Progenitor cell of endocrine pancreas (in vitro differentiated cells): ENCODE results near the gene TAF1B. TPM values are rescaled to one million over a fixed set of nuclear protein-coding genes. Genes with fewer than 3 reads are reported as not detected.
"Not testable (repeated sequence)": the region's sequence is repeated elsewhere in the genome, so short reads cannot be mapped to it uniquely, and the experiment has no call there.

Experiments
- DNase-seq: peaks from one replicate; pipeline ENCODE4 v3.0.0; 2021; ENCODE audit warnings: low spot score; ENCODE audit not compliant: unreplicated experiment
- H3K27ac Mint-ChIP-seq: 2 replicates; pipeline ENCODE4 v1.8.0; 2021; ENCODE audit warnings: mild to moderate bottlenecking, moderate library complexity, mixed read lengths
- H3K27me3 Mint-ChIP-seq: 2 replicates; pipeline ENCODE4 v1.8.0; 2021; ENCODE audit warnings: mixed read lengths
- H3K36me3 Mint-ChIP-seq: 2 replicates; pipeline ENCODE4 v1.8.0; 2022; ENCODE audit warnings: mixed read lengths; ENCODE audit not compliant: insufficient read depth
- H3K4me1 Mint-ChIP-seq: 2 replicates; pipeline ENCODE4 v1.8.0; 2021; ENCODE audit warnings: low read depth, mixed read lengths
- H3K4me3 Mint-ChIP-seq: 2 replicates; pipeline ENCODE4 v1.8.0; 2021; ENCODE audit warnings: low read depth, mild to moderate bottlenecking, moderate library complexity, mixed read lengths
- H3K9me3 Mint-ChIP-seq: 2 replicates; pipeline ENCODE4 v1.8.0; 2021; ENCODE audit warnings: low read depth, mixed read lengths
- total RNA-seq: library from RNA; stranded (reverse); gene quantifications from 2 replicates; pipeline ENCODE4 v1.2.1, GENCODE V29; 2021
- TF ChIP-seq, protein P1 (sequence below): fragments of 200-600 bp; sonication (generic); IDR thresholded peaks from one replicate; pipeline ENCODE4 v1.5.0; 2021; ENCODE audit warnings: antibody characterized with exemption, mild to moderate bottlenecking; ENCODE audit not compliant: unreplicated experiment

Gene TAF1B
- total RNA-seq, 1 donor from 2014 or later = 30.5 TPM

DNA sequence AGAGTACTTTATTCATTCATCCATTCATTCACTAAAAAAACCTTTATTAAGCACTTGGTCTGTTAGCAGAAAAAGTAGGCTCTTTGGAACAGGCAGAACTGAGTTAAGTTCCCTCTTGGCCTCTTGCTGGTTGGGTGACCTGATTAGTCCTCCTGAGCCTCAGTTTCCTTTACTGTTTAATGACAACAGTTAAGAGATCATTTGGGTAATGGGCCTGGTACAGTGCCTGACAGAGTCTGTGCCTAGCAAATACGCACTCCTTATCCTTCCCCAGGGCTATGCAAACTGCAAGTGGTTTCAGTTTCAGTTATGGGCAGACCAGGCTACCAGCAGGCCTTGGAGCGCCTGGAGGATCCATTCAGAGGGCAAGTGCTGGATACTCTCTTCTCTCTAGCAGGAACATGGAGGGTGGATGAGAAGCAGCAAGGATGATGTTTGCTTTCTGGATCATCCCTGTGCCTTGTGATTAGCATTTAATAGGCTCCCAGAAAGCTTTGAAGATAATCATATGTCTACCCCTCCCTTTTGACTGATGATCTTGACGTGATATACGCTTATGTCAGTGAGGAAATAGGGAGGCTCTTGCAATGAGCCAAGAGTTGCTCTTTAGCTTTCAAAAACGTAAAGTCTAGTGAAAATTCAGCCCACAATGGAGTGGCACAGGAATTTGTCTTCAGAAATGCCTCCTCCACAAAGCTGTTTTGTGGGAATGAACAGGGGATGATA, 12.4 kb upstream of the TAF1B start:
- no peak for DNase-seq
- H3K27ac Mint-ChIP-seq = peak overlapping the region; percentile 42
- peaks cover 10% of the 10 kb centered on the region for H3K4me1 Mint-ChIP-seq
- TF ChIP-seq, protein P1, sequence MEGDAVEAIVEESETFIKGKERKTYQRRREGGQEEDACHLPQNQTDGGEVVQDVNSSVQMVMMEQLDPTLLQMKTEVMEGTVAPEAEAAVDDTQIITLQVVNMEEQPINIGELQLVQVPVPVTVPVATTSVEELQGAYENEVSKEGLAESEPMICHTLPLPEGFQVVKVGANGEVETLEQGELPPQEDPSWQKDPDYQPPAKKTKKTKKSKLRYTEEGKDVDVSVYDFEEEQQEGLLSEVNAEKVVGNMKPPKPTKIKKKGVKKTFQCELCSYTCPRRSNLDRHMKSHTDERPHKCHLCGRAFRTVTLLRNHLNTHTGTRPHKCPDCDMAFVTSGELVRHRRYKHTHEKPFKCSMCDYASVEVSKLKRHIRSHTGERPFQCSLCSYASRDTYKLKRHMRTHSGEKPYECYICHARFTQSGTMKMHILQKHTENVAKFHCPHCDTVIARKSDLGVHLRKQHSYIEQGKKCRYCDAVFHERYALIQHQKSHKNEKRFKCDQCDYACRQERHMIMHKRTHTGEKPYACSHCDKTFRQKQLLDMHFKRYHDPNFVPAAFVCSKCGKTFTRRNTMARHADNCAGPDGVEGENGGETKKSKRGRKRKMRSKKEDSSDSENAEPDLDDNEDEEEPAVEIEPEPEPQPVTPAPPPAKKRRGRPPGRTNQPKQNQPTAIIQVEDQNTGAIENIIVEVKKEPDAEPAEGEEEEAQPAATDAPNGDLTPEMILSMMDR = no peak
- H3K9me3 Mint-ChIP-seq = no peaks in the 10 kb centered on the region
- H3K36me3 Mint-ChIP-seq = no peaks in the 10 kb centered on the region
- no peaks in the 10 kb centered on the region for H3K27me3 Mint-ChIP-seq
- no peak overlapping the region for H3K4me3 Mint-ChIP-seq

DNA sequence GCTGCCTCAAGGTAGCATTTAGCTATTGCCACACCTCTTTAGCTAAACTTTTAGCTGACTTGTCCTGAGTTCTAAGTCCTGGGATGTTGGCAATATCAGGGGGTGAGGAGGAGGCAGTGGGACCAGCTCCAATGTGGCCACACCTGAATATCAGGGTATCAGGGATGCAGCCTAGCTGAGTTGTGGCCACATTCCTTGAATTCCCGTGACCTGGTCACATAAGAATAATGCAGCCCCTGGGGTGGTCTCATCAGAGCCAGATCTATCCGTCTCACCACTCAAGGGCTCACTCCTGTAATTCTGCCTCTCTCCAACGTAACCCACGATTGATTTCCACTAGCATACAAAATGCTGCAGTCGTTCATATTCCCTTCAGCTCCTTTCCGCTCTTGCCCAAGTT, 11.6 kb upstream of the TAF1B start:
- peaks cover 10% of the 10 kb centered on the region for H3K4me1 Mint-ChIP-seq
- TF ChIP-seq, protein P1 = no peak
- no peak for DNase-seq
- no peak overlapping the region for H3K27ac Mint-ChIP-seq
- H3K4me3 Mint-ChIP-seq = no peak overlapping the region
- H3K36me3 Mint-ChIP-seq = no peaks in the 10 kb centered on the region
- H3K27me3 Mint-ChIP-seq = no peaks in the 10 kb centered on the region
- no peaks in the 10 kb centered on the region for H3K9me3 Mint-ChIP-seq

DNA sequence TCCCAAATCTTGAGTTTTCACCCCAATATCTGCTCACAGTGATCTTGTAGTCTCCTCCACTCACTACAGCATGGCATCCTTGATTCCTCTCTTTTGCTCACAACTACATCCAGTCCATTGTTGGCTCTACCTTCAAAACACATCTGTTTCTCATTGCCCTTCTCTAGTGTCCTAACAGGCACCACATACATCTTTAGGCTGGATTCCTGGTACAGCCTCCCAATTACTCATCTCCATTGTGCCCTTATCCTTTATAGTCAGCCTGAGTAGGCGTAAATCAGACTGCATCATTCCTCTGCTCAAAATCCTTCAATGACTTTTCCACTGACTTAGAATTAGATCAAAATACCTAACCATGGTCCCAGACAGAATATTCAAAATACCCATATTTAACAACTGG, 10.7 kb upstream of the TAF1B start:
- Mint-ChIP-seq H3K4me1 (peaks cover 11% of the 10 kb centered on the region), H3K9me3 (no peaks in the 10 kb centered on the region), H3K27me3 (no peaks in the 10 kb centered on the region), H3K4me3 (no peak overlapping the region), H3K36me3 (no peaks in the 10 kb centered on the region), H3K27ac (no peak overlapping the region)
- DNase-seq = no peak
- TF ChIP-seq, protein P1 = no peak

DNA sequence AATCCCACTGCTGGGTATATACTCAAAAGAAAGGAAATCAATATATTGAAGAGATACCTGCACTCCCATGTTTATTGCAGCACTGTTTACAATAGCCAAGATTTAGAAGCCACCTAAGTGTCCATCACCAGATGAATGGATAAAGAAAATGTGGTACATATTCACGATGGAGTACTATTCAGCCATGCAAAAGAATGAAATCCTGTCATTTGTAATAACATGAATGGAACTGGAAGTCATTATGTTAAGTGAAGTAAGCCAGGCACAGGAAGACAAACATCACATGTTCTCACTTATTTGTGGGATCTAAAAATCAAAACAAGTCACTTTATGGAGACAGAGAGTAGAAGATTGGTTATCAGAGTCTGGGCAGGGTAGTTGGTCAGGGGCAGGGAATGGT, 8.2 kb upstream of the TAF1B start:
- not testable (repeated sequence) for DNase-seq, H3K27ac Mint-ChIP-seq, H3K27me3 Mint-ChIP-seq, H3K9me3 Mint-ChIP-seq, H3K36me3 Mint-ChIP-seq, H3K4me3 Mint-ChIP-seq, H3K4me1 Mint-ChIP-seq

DNA sequence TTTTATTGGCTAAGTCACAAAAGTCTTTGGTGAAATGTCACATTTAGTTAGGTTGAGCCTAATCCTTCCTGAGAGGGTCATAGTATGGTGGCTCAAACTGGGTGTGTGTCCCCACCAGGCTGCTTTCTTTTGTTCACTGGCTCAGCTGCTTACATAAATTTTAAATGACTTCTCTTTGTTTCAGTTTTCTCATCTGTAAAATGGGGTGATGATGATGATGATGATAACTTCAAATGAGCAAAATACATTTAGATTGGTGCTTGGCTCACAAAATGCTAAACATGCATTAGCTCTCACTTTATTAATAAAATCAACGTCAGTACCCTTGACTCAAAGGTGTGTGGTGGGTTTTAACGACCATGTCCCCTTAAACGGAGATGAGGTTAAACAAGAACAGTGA, 7.2 kb upstream of the TAF1B start:
- Mint-ChIP-seq H3K36me3 (no peaks in the 10 kb centered on the region), H3K27me3 (no peaks in the 10 kb centered on the region), H3K4me3 (no peak overlapping the region), H3K9me3 (no peaks in the 10 kb centered on the region), H3K27ac (no peak overlapping the region), H3K4me1 (peaks cover 7% of the 10 kb centered on the region)
- TF ChIP-seq, protein P1 = no peak
- no peak for DNase-seq

DNA sequence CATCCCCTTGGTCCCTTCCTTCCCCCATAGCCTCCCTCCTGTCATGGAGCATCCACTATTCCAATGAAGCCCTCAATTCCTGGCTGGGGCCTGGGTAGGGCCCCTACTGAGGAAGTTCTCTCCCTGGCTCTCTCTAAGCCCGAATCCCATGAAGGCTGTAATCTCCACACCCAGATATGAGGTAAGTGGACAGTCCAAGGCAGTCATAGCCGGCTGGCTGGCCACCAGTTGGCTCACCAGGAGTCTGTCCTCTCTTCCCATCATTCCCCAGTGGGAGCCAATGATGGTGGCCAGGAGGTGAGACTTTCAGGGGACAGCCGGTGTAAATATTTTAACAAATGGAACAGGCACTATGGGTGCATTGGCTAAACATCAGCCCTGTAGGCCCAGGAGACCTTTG, 6.8 kb upstream of the TAF1B start:
- H3K4me3 Mint-ChIP-seq = no peak overlapping the region
- no peaks in the 10 kb centered on the region for H3K9me3 Mint-ChIP-seq
- H3K27me3 Mint-ChIP-seq = no peaks in the 10 kb centered on the region
- peaks cover 6% of the 10 kb centered on the region for H3K4me1 Mint-ChIP-seq
- no peaks in the 10 kb centered on the region for H3K36me3 Mint-ChIP-seq
- no peak for DNase-seq
- TF ChIP-seq, protein P1 = no peak
- no peak overlapping the region for H3K27ac Mint-ChIP-seq
